GM19193 (cell line): ENCODE results near the gene SEPTIN8.
A peak's percentile ranks its signal among the peaks of the same experiment; 100 is the strongest.

Experiments
- POLR2A ChIP-seq: IDR thresholded peaks from 4 replicates; pipeline ENCODE4 v1.6.1; 2011; ENCODE audit not compliant: insufficient read depth, insufficient read length; ENCODE audit errors: extremely low read depth

Gene SEPTIN8, protein sequence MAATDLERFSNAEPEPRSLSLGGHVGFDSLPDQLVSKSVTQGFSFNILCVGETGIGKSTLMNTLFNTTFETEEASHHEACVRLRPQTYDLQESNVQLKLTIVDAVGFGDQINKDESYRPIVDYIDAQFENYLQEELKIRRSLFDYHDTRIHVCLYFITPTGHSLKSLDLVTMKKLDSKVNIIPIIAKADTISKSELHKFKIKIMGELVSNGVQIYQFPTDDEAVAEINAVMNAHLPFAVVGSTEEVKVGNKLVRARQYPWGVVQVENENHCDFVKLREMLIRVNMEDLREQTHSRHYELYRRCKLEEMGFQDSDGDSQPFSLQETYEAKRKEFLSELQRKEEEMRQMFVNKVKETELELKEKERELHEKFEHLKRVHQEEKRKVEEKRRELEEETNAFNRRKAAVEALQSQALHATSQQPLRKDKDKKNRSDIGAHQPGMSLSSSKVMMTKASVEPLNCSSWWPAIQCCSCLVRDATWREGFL

DNA sequence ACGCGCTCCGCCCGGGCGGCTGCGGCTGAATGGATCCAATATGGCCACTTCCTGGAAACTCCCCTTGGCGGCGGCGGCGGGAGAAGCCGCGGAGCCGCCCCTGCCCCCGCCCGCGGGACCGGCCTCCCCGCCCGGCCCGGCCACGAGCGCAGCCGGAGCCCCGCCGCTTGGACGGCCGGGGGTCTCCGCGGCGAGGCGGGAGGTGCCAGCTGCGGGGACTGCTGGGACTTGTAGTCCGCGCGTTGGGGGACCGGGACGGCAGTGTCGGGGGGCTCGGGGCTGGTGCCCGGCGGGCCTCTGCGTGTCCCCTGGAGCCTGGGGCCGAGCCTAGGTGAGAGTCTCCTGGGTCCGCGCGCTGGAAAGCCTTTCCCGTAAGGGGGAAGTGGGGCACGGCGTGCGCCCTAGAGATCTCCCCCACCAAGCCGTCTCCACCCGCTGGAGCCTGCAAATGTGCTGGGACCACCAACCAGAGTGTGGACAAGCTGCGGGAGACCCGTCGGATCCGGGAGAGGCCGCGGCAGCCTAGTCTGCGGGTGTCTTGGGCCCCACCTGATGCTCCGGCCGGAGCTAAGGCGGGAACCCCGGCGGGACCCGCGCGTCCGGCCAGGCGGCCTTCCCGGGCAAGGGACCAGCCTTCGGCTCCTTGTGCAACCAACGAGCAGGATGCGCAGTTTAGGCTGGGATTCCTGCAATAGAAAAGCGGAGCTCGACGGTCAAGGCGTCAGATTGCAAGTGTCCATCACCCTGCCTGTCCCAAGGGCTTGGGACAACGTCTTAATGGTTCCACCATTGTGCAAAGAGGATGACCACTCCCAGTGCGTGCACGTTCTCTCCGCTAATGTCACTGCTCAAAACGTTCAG, at the start of gene SEPTIN8:
SEPTIN8 (minus strand) TSS at position 31 of the 861 bp plus-strand sequence. CDS start 102 bp downstream, outside the sequence.
- TF ChIP-seq POLR2A = peak; percentile 60

DNA sequence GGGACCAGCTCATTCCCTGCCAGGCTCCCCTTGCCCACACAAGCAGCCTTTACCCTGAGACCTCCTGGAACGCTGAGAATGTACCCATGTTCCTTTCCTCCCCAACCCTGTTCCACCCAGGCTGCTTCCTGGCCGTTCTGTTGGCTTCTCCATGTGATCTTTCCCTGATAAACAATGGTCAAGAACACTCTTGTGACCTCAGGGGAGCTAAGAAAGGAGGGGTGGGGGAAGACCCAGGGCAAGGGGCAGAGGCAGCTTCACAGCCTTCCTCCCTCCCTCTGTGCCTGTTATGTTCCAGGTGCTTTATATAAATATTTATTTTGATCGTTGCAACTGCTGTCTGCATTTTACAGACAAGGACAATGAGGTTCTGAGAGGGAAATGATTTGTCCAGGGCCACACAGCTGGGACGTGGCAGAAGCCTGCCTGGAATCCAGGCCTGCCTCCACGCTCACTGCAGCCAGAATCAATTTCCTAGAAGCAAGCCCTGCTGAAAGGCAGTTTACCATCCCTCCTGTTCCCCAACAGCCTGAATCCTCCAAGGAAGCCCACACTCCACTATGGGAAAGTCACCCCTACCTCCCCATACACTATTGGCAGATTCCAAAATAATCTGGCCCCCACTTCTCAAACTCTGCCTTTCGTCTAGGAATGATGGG, 49.5 kb upstream of the SEPTIN8 start:
- no peak for TF ChIP-seq POLR2A

DNA sequence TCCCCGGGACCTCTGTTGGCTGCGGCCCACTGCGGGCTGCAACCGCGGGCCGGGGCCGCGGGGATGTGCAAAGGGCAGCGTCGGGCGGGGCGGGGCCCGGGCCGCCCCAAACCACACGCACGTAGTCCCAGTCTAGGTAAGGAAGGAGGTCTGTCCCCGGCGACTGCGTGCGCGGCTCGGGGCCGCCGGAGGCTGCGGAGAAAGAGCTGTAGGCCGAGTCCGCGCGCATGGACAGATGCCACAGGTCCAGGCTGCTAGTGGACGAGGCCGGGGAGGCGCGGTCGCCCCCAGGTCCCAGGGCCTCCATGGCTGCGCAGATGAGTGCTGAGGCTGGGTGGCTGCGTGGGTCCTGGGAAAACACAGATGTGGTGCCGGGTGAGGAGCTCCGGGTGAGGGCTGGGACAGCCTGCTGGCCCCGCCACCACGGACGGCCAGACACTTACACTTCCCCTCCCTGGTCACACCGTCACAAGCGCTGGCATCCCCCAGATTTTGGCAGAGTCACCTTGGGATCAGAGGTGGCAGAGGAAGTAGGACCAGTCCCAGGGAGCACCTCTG, 48.9 kb upstream of the SEPTIN8 start:
- no peak for TF ChIP-seq POLR2A

DNA sequence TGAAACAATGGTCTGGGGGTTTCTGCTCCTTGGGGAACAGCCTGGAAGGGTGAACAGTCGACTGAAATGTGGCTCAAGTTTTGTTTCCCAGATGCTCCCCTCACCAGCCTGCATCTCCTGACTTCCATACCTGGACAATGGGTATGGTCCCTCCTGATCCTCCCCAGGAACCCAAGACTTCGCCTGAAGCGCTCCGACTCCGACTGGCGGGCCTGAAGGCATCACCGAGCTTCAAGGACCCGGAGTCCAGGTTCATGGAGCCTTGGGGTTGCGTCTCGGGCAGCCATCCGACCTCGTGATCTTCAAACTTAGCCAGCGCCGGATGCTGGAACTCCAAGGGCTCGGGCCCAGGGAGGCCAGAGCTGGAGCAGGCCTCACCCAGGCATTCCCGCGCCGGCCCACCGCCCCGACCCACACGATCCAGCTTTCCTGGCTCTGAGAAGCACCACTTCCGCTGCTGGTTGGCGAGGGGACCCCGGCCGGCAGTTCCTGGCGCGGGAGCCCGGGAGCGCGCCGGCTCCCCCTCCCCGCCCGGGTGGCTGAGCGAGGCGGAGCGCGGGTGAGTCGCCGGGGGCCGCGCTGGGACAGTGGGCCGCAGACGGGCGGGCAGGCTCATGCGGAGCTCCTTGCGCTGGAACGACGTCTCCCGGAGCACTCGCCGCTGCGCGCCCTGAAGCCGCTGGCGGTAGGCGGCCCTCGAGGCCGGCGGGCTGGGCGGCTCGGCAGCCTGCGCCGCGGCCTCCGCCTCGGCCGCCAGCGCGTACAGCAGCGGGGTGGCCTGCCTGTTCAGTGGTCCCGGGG, 48.2 kb upstream of the SEPTIN8 start:
- TF ChIP-seq POLR2A = no peak

DNA sequence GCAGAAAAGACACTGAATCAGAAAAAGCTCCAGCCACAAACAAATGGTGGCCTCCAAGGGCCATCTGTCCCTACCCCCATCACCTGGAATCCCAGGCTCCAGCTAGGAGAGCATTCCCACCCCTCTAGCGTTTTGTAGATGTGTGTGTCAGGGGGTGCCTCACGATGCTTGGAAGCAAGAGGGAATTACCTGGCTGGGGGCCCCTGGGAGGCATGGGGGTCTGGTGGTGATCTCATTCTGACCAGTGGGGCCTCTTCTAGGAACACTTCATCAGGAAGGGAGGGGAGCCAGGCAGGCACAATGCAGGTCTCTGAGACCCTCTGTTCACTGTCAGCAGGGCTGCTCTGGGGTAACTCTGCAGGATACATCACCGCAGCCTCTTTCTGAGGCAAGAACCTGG, 47.4 kb upstream of the SEPTIN8 start:
- no peak for TF ChIP-seq POLR2A

DNA sequence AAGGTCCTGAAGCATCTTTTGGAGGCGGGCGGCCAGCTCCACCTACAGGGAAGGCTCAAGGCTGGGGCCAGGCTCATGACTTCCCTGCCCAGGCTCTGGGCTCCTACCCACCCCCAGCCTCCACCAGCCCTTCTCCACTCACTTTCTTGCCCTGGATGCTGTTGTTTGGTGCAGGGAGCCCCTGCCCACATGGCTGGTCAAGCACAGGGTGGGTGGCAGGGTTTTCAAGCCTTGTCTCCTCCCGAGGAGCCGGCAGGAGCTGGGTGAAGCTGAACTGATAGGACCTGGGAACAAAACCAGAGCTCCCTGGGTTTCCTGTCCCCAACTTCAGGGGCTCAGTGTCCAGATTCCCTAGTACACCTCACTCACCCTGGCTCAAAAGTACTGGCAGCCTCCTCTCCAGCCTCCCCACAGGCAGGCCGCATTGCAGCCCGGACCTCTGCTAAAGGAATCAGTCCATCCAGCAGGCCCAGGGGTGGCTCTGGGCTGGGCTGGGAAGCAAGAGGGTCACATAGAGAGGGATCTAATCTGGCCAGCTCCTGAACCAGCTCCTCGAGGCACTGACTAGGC, 46.5 kb upstream of the SEPTIN8 start:
- no peak for TF ChIP-seq POLR2A

DNA sequence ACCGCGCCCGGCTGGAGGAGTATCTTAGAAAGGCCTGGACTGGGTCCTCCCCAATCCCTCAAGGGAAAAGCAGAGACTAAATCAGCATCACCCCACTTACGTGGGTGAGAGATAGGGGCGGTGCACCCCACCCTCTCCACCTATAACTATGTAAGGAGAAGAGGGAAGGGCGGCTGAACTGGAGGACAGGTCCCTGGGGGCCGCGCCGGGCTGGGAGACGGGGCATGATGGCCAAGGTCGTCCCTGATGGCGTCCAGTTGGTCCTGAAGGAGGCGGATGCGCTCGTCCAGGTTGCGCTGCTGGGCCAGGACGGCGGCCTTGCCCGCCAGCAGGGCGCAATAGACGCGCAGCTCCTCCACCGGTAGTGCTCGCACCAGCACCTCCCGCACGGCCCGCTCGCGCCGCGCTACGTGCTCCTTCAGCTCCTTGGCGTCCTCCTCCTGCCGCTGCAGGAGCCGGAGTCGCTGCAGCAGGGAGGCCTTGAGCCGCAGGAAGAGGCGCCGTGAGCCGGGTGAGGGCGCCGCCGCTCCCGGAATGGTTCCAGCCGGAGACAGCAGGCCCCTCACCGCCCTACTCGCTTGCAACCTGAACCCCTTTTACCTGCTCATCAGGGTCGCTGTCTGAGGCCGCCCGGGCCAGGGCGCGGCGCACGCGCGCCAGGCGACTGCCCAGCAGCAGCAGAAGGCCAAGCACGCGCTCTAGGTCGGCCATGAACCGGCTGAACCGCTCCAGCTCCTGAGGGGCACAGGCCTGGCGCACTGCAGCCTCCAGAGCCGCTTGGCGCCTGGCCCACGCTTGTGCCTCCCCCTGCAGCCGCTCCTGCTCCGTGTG, 45.8 kb upstream of the SEPTIN8 start:
- no peak for TF ChIP-seq POLR2A

DNA sequence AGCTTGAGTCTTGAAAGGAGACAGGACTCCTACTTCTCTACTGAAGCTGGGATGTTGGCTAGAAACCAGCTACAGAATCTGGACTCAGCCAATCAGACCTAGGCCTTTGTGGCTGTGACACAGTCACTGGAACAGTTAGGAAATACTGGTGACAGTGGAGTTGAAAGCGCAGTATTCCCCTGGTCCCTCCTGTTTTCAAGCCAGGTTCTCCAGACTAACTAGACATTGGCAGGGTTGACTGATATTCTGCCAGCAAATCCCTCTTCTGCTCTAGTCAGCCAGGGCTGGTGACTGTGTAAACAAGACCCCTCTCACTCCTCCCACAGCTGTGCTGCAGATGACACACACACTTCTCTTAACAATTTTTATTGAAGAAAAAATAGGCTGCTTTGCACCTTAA, 44.8 kb upstream of the SEPTIN8 start:
- TF ChIP-seq POLR2A = no peak

DNA sequence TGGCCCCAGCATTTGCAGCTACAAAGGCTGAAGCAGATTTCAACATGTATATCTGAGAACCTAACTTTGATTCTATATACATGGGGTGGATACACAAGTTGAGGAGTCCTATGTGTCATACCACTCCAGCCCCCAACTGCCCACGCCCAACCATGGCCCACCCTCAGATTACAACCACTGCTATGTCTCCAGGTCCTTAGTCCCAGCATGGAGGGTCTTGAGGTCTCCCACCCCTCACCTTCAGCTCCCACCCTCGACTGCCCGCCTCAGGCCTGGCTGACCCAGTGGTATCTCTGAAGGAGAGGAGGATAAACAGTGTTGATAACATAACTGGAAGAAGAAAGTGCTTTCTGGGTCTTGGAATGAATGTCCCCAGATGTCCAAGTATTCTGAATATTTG, 44.3 kb upstream of the SEPTIN8 start:
- no peak for TF ChIP-seq POLR2A

DNA sequence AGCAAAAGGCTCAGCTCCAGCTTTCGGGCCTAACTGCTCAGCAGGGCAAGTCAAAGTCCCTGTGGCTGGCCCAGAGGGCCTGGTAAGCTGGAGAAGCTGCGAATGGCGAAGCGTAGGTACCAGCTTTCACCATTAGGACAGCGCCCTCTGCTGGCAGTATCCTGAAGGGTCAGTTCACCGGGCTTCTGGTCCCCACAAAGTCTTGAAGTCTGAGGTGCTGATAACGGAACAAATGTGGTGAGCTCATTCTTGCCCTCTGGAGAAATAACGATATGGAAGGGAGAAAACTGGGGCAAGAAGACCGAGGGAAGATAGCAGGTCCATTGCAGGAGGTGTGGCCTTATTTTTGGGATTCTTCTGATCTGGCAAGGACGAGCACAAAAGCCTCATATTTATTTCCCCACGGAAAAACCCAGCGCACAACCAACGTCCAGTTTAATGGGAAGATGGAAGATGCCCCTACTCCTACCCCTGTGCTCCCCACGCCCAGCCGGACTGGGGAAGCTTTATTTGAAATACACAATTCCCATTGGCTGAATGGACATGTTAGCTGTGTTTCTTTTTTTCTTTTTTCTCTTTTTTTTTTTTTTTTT, 43.2 kb upstream of the SEPTIN8 start:
- no peak for TF ChIP-seq POLR2A

DNA sequence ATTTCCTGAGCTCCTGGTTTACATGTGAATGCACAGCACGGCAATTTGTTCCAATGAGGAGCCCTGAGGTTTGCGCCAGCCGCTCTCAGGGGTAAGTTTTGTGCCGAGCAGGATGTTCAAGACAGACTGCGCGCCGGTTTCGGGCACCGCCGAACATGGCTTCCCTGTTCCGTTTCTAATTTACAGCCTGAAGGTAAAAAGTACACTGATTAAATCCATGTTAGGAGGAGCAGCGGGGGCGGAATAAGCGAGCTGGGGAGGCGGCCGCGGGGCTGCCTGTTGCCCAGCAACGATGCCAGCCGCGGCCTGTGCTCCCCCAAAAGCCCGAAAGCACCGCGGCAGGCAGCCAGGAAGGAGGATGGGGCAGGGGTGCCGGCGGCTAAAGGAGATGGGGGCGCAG, 42.4 kb upstream of the SEPTIN8 start:
- no peak for TF ChIP-seq POLR2A

DNA sequence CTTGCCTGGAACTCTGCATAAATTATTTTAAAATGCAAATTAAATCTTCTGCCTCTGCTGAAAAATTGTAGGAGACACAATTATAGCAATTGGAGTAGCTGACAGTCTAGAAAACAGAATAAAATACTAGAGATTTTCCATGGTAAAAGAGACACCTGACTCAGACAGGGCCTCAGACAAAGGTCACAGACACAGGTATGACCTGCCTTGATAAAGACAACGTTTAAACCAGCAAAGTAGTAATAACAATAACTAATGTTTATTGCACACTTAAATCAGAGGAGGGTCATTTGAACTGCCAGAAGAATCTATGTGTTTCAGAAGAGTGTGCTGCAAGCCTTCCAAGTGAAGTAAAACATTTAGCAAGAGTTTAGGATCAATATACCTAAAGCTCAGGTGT, 40.0 kb upstream of the SEPTIN8 start:
- no peak for TF ChIP-seq POLR2A
